ENCODE data around the gene DMD.

DMD gene

GRCh38 chrX:31860686-31861085 is 1350.7 kb downstream of the DMD start:
- TF ChIP-seq FOXP2 (optimal IDR thresholded peaks at IDR 0.05; ENCODE audit: borderline replicate concordance, extremely low read depth, extremely low read length, insufficient read depth) (no peak), REST (IDR thresholded peaks at IDR 0.05; ENCODE audit: insufficient read depth in 1 of 2, low read depth in 2 of 2, low read length in 2 of 2) (no peak), POLR2AphosphoS5 (IDR thresholded peaks at IDR 0.05; ENCODE audit: low read depth, low read length) (no peak), TAF1 (IDR thresholded peaks at IDR 0.05; ENCODE audit: borderline replicate concordance, insufficient read depth, low read length) (no peak), SIN3A (IDR thresholded peaks at IDR 0.05; ENCODE audit: borderline replicate concordance, insufficient read depth, low read length) (no peak)

GRCh38 chrX:31858915-31859314 is 1352.4 kb downstream of the DMD start:
- TF ChIP-seq REST (IDR thresholded peaks at IDR 0.05; ENCODE audit: insufficient read depth in 1 of 2, low read depth in 2 of 2, low read length in 2 of 2) (no peak), POLR2AphosphoS5 (IDR thresholded peaks at IDR 0.05; ENCODE audit: low read depth, low read length) (no peak), TAF1 (IDR thresholded peaks at IDR 0.05; ENCODE audit: borderline replicate concordance, insufficient read depth, low read length) (no peak), FOXP2 (optimal IDR thresholded peaks at IDR 0.05; ENCODE audit: borderline replicate concordance, extremely low read depth, extremely low read length, insufficient read depth) (no peak), SIN3A (IDR thresholded peaks at IDR 0.05; ENCODE audit: borderline replicate concordance, insufficient read depth, low read length) (no peak)

GRCh38 chrX:31854716-31855115 is 1356.6 kb downstream of the DMD start:
- TF ChIP-seq TAF1 (IDR thresholded peaks at IDR 0.05; ENCODE audit: borderline replicate concordance, insufficient read depth, low read length), result no peak

- TF ChIP-seq FOXP2 (optimal IDR thresholded peaks at IDR 0.05; ENCODE audit: borderline replicate concordance, extremely low read depth, extremely low read length, insufficient read depth) (no peak), POLR2AphosphoS5 (IDR thresholded peaks at IDR 0.05; ENCODE audit: low read depth, low read length) (no peak), TAF1 (IDR thresholded peaks at IDR 0.05; ENCODE audit: borderline replicate concordance, insufficient read depth, low read length) (no peak), SIN3A (IDR thresholded peaks at IDR 0.05; ENCODE audit: borderline replicate concordance, insufficient read depth, low read length) (no peak), REST (IDR thresholded peaks at IDR 0.05; ENCODE audit: insufficient read depth in 1 of 2, low read depth in 2 of 2, low read length in 2 of 2) (no peak)
Observed at GRCh38 chrX:31851761-31852160, 1359.6 kb downstream of the DMD start.

- TF ChIP-seq FOXP2 (optimal IDR thresholded peaks at IDR 0.05; ENCODE audit: borderline replicate concordance, extremely low read depth, extremely low read length, insufficient read depth) (no peak), POLR2AphosphoS5 (IDR thresholded peaks at IDR 0.05; ENCODE audit: low read depth, low read length) (no peak), REST (IDR thresholded peaks at IDR 0.05; ENCODE audit: insufficient read depth in 1 of 2, low read depth in 2 of 2, low read length in 2 of 2) (no peak)
Observed at GRCh38 chrX:31847773-31848172, 1363.6 kb downstream of the DMD start.
